Measurements from ENCODE around the gene LEMD2.

Gene LEMD2

GRCh38 chr6:33792981-33793380, 4.1 kb upstream of the LEMD2 start:
- no peak for DNase-seq

- no peak for DNase-seq
Observed at GRCh38 chr6:33791620-33792019, 2.7 kb upstream of the LEMD2 start.

- no peak for DNase-seq
Observed at GRCh38 chr6:33790910-33791309, 2.0 kb upstream of the LEMD2 start.

GRCh38 chr6:33790379-33790778, 1.4 kb upstream of the LEMD2 start:
- no peak for DNase-seq

- no peak for DNase-seq
Observed at GRCh38 chr6:33789550-33789895, 593 bp upstream of the LEMD2 start.

GRCh38 chr6:33787954-33788693, 806 bp downstream of the LEMD2 start:
- DNase-seq: peak; percentile 55

GRCh38 chr6:33787346-33787953, 1.5 kb downstream of the LEMD2 start:
- DNase-seq: no peak

- DNase-seq: no peak
Observed at GRCh38 chr6:33786736-33787135, 2.2 kb downstream of the LEMD2 start.

- no peak for DNase-seq
Observed at GRCh38 chr6:33785778-33786177, 3.2 kb downstream of the LEMD2 start.

- no peak for DNase-seq
Observed at GRCh38 chr6:33784787-33785186, 4.1 kb downstream of the LEMD2 start.

- DNase-seq: no peak
Observed at GRCh38 chr6:33783781-33784520, 5.0 kb downstream of the LEMD2 start.

- DNase-seq: no peak
Observed at GRCh38 chr6:33782561-33782960, 6.4 kb downstream of the LEMD2 start.

- DNase-seq: no peak
Observed at GRCh38 chr6:33781131-33781975, 7.6 kb downstream of the LEMD2 start.

GRCh38 chr6:33779895-33780294, 9.0 kb downstream of the LEMD2 start:
- no peak for DNase-seq

- no peak for DNase-seq
Observed at GRCh38 chr6:33779290-33779689, 9.6 kb downstream of the LEMD2 start.

GRCh38 chr6:33778444-33779121, 10.3 kb downstream of the LEMD2 start:
- no peak for DNase-seq

- no peak for DNase-seq
Observed at GRCh38 chr6:33777398-33778388, 11.2 kb downstream of the LEMD2 start.

GRCh38 chr6:33776764-33777163, 12.2 kb downstream of the LEMD2 start:
- DNase-seq: no peak

- DNase-seq: no peak
Observed at GRCh38 chr6:33776186-33776585, 12.7 kb downstream of the LEMD2 start.

GRCh38 chr6:33774774-33775173, 14.2 kb downstream of the LEMD2 start:
- no peak for DNase-seq

- DNase-seq: no peak
Observed at GRCh38 chr6:33772902-33773472, 15.9 kb downstream of the LEMD2 start.
